Ascending aorta (tissue), 2 donors: ENCODE measurements around the gene TRIO. TPM values are rescaled to one million over a fixed set of nuclear protein-coding genes. Genes with fewer than 3 reads are reported as not detected.
"Not testable (repeated sequence)": the region's sequence is repeated elsewhere in the genome, so short reads cannot be mapped to it uniquely, and the experiment has no call there.

Experiments
- DNase-seq, 2 donors: peaks; one replicate each; pipeline ENCODE4 v3.0.0-alpha.2; 2019; ENCODE audit warnings: low spot score in 2 of 2
- H3K27ac ChIP-seq, 2 donors: fragments of 200-600 bp; sonication (generic); one replicate each; pipeline ENCODE4 v1.5.1; 2016 to 2017; ENCODE audit warnings: mild to moderate bottlenecking in 1 of 2
- H3K27me3 ChIP-seq: fragments of 200-600 bp; sonication (generic); one replicate; pipeline ENCODE4 v1.5.1; 2017
- H3K36me3 ChIP-seq, 2 donors: fragments of 200-600 bp; sonication (generic); one replicate each; pipeline ENCODE4 v1.5.1; 2016
- H3K4me1 ChIP-seq, 2 donors: fragments of 200-600 bp; sonication (generic); one replicate each; pipeline ENCODE4 v1.5.1; 2016 to 2017; ENCODE audit warnings: mild to moderate bottlenecking in 1 of 2
- H3K4me3 ChIP-seq, 2 donors: fragments of 200-600 bp; sonication (generic); one replicate each; pipeline ENCODE4 v1.5.1; 2016 to 2017; ENCODE audit warnings: mild to moderate bottlenecking in 1 of 2
- H3K9me3 ChIP-seq, 2 donors: fragments of 200-600 bp; sonication (generic); one replicate each; pipeline ENCODE4 v1.5.1; 2016
- CTCF ChIP-seq, 3 experiments: fragments of 200-600 bp in 2 of 3; fragments of 450-650 bp in 1 of 3; sonication (generic) in 2 of 3; IDR thresholded peaks; one replicate each; pipeline ENCODE4 v1.5.1; 2016 to 2019; ENCODE audit warnings: antibody characterized with exemption in 3 of 3, mild to moderate bottlenecking in 1 of 3, moderate library complexity in 1 of 3
- intact Hi-C: fragments of 100-400 bp; cut with DNase I; formaldehyde crosslinking; loops from one replicate; pipeline ENCODE4 v1.15.1; 2023
- total RNA-seq: library from RNA; depleted of rRNA; stranded (reverse); fragments of >200 nt; gene quantifications from one replicate; pipeline ENCODE4 v1.1.0, GENCODE V29; 2016

Gene TRIO
- total RNA-seq, result 262 TPM

GRCh38 chr5:14142827-14143545 is at the start of gene TRIO:
Gene TRIO, plus strand, starts transcription at chr5:14143342. Its CDS starts 384 bp downstream, at chr5:14143726.
- Histone ChIP-seq H3K9me3 (no peaks in the 10 kb centered on the region), H3K36me3 (no peaks in the 10 kb centered on the region), H3K27me3 (no peaks in the 10 kb centered on the region), H3K4me3 (peak within 1 kb of the TSS; percentile 92 to 97), H3K27ac (peak within 1 kb of the TSS; percentile 93 to 98), H3K4me1 (peaks cover 0 to 29% of the 10 kb centered on the region in 2 donors)
- intact Hi-C loops, result loop anchor here (1.0 to 10.0 kb wide), 5 partner anchors 34 to 442 kb away; partner anchors contain the start of gene OTULINL
- TF ChIP-seq CTCF (IDR thresholded peaks at IDR 0.05), result peak; percentile 23 to 68 (median 67)
- DNase-seq, result peak; percentile 66 to 94

GRCh38 chr5:14097380-14097779 is 45.8 kb upstream of the TRIO start:
- DNase-seq, H3K27ac ChIP-seq, intact Hi-C loops, H3K4me1 ChIP-seq, H3K36me3 ChIP-seq, H3K4me3 ChIP-seq, H3K27me3 ChIP-seq, H3K9me3 ChIP-seq: not testable (repeated sequence)

- Histone ChIP-seq H3K27ac (no peak overlapping the region), H3K9me3 (no peaks in the 10 kb centered on the region), H3K4me1 (no peaks in the 10 kb centered on the region), H3K27me3 (no peaks in the 10 kb centered on the region), H3K4me3 (no peak overlapping the region), H3K36me3 (no peaks in the 10 kb centered on the region)
- intact Hi-C loops, result no loop called here
- DNase-seq, result no peak
- TF ChIP-seq CTCF (IDR thresholded peaks at IDR 0.05), result no peak
Observed at GRCh38 chr5:14097998-14098471, 45.1 kb upstream of the TRIO start.

DNA sequence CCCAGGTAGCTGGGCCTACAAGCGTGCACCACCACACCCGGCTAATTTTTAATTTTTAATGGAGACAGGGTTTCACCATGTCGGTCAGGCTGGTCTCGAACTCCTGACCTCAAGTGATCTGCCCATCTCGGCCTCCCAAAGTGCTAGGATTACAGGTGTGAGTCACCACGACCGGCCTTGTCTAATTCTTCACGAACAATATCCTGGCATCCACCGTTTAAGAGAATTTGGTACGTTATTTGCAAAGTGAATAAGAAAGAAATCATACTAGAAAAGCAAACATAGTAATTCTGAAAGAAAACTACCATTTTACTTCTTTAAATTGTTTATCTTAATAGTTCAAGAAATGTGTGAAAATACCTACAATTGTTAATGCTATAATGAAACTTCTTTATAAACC is 42.9 kb upstream of the TRIO start:
- Histone ChIP-seq H3K36me3 (no peaks in the 10 kb centered on the region), H3K27me3 (no peaks in the 10 kb centered on the region), H3K27ac (no peak overlapping the region), H3K9me3 (no peaks in the 10 kb centered on the region), H3K4me3 (no peak overlapping the region), H3K4me1 (no peaks in the 10 kb centered on the region)
- intact Hi-C loops, result no loop called here
- TF ChIP-seq CTCF (IDR thresholded peaks at IDR 0.05), result no peak
- no peak for DNase-seq

GRCh38 chr5:14101922-14102321 is 41.2 kb upstream of the TRIO start:
- Histone ChIP-seq H3K9me3 (no peaks in the 10 kb centered on the region), H3K36me3 (no peaks in the 10 kb centered on the region), H3K4me3 (no peak overlapping the region), H3K4me1 (no peaks in the 10 kb centered on the region), H3K27me3 (no peaks in the 10 kb centered on the region), H3K27ac (no peak overlapping the region)
- DNase-seq, result no peak
- intact Hi-C loops, result no loop called here
- no peak for TF ChIP-seq CTCF (IDR thresholded peaks at IDR 0.05)

DNA sequence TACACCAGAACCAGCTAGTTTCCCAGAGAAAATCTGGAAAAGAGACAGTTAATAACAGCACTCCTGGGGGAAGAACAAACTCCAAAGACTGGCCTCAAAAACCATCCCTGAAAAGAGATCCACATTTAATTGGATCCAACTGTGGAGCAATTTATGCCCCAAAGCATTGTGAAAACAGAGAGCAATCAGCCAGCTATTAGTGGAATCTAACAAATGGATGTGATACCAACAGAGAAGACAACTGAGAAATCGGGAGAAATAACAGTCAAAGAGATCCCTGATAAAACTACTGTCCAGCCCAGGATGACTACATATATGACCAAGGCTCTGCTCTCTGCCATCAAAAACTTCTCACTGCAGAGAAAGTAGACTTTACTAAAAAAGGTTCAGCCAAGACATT is 40.5 kb upstream of the TRIO start:
- no peak for TF ChIP-seq CTCF (IDR thresholded peaks at IDR 0.05)

More for the DNA sequence above, 40.5 kb upstream of the TRIO start:
- Histone ChIP-seq H3K27me3 (no peaks in the 10 kb centered on the region), H3K4me3 (no peak overlapping the region), H3K36me3 (no peaks in the 10 kb centered on the region), H3K27ac (no peak overlapping the region), H3K4me1 (no peaks in the 10 kb centered on the region), H3K9me3 (no peaks in the 10 kb centered on the region)
- intact Hi-C loops, result no loop called here
- no peak for DNase-seq
